GM12891 (cell line): ENCODE data around the gene ATP13A2. TPM values are rescaled to one million over a fixed set of nuclear protein-coding genes. Genes with fewer than 3 reads are reported as not detected.

Source experiments
- DNase-seq: peaks from one replicate; pipeline ENCODE4 v3.0.0; 2011; ENCODE audit warnings: low spot score; ENCODE audit not compliant: insufficient read length
- FAIRE-seq: peaks from 2 replicates; lab custom pipeline; 2011; peaks lifted over from hg19 to GRCh38; lab: Jason Lieb, UNC
- PAX5 ChIP-seq: IDR thresholded peaks from 2 replicates; pipeline ENCODE4 v1.6.1; 2011; ENCODE audit warnings: low read length, moderate library complexity, mild to moderate bottlenecking; ENCODE audit not compliant: insufficient read depth, severe bottlenecking
- POLR2A ChIP-seq: IDR thresholded peaks from 2 replicates; pipeline ENCODE4 v1.6.1; 2011; ENCODE audit warnings: low read depth, low read length, control low read depth
- POLR2AphosphoS5 ChIP-seq: IDR thresholded peaks from 2 replicates; pipeline ENCODE4 v1.6.1; 2011; ENCODE audit warnings: low read depth, low read length, control low read depth
- POU2F2 ChIP-seq: IDR thresholded peaks from 2 replicates; pipeline ENCODE4 v1.6.1; 2011; ENCODE audit warnings: low read depth, mild to moderate bottlenecking, control low read depth, low read length, moderate library complexity
- SPI1 ChIP-seq: IDR thresholded peaks from 2 replicates; pipeline ENCODE4 v1.6.1; 2011; ENCODE audit warnings: low read depth, low read length, control low read depth
- TAF1 ChIP-seq: IDR thresholded peaks from 2 replicates; pipeline ENCODE4 v1.6.1; 2011; ENCODE audit warnings: low read depth, low read length, control low read depth
- polyA plus RNA-seq: library from polyadenylated mRNA; unstranded; fragments of >200 nt; gene quantifications from one replicate; pipeline ENCODE4 v1.2.1, GENCODE V29; 2012; ENCODE audit warnings: low read depth, missing spikeins, inconsistent platforms; ENCODE audit not compliant: missing spikeins

The ATP13A2 gene
- 9.0 TPM for polyA plus RNA-seq

GRCh38 chr1:17011439-17012307, at the start of gene ATP13A2:
Gene ATP13A2 (minus strand): TSS chr1:17011928. CDS start chr1:17011738, 190 bp downstream.
- TF ChIP-seq PAX5, result no peak
- TF ChIP-seq SPI1, result no peak
- no peak for TF ChIP-seq POU2F2
- TF ChIP-seq POLR2AphosphoS5, result no peak
- TF ChIP-seq POLR2A, result no peak
- no peak for TF ChIP-seq TAF1
- FAIRE-seq (peak; percentile 98), DNase-seq (peak; percentile 93)

- no peak for FAIRE-seq
- DNase-seq, result no peak
- no peak for TF ChIP-seq POU2F2
Observed at GRCh38 chr1:17061486-17061885, 49.8 kb upstream of the ATP13A2 start.

- DNase-seq (no peak), FAIRE-seq (peak; percentile 75)
- TF ChIP-seq TAF1 (no peak), POLR2A (no peak), POU2F2 (peak; percentile 36; the same call in 1 of the 2 replicates), POLR2AphosphoS5 (no peak)
Observed at GRCh38 chr1:17060306-17060749, 48.6 kb upstream of the ATP13A2 start.

GRCh38 chr1:17059391-17060305, 47.9 kb upstream of the ATP13A2 start:
- TF ChIP-seq POU2F2, result no peak
- no peak for TF ChIP-seq TAF1
- TF ChIP-seq POLR2A, result no peak
- TF ChIP-seq PAX5, result no peak
- TF ChIP-seq SPI1, result no peak
- no peak for TF ChIP-seq POLR2AphosphoS5
- FAIRE-seq, result peak; percentile 81
- no peak for DNase-seq

GRCh38 chr1:17056551-17056950, 44.8 kb upstream of the ATP13A2 start:
- TF ChIP-seq POLR2A, result no peak
- no peak for DNase-seq
- no peak for FAIRE-seq

- TF ChIP-seq SPI1, result no peak
- TF ChIP-seq TAF1, result no peak
- no peak for TF ChIP-seq PAX5
- TF ChIP-seq POU2F2, result no peak
- TF ChIP-seq POLR2A, result no peak
- TF ChIP-seq POLR2AphosphoS5, result no peak
- FAIRE-seq, result no peak
- no peak for DNase-seq
Observed at GRCh38 chr1:17055801-17056200, 44.1 kb upstream of the ATP13A2 start.

- peak; percentile 100 for FAIRE-seq
Observed at GRCh38 chr1:17053685-17054410, 42.1 kb upstream of the ATP13A2 start, which contains the start of gene SDHB. Gene SDHB (minus strand): TSS chr1:17054032. CDS start chr1:17054019, 13 bp downstream.

GRCh38 chr1:17053086-17053684, 41.5 kb upstream of the ATP13A2 start:
- TF ChIP-seq POU2F2 (no peak), POLR2AphosphoS5 (no peak), SPI1 (no peak), POLR2A (no peak), PAX5 (no peak), TAF1 (no peak)
- FAIRE-seq, result no peak
- no peak for DNase-seq

More at GRCh38 chr1:17053685-17054410, 42.1 kb upstream of the ATP13A2 start, which contains the start of gene SDHB:
- DNase-seq, result peak; percentile 95
- no peak for TF ChIP-seq SPI1
- TF ChIP-seq PAX5, result no peak
- TF ChIP-seq TAF1, result peak; percentile 88
- TF ChIP-seq POLR2A, result peak; percentile 84
- TF ChIP-seq POU2F2, result peak; percentile 44; the same call in 1 of the 2 replicates
- peak; percentile 80 for TF ChIP-seq POLR2AphosphoS5

GRCh38 chr1:17052641-17053040, 40.9 kb upstream of the ATP13A2 start:
- no peak for DNase-seq
- no peak for FAIRE-seq
- TF ChIP-seq POLR2AphosphoS5, result no peak
- no peak for TF ChIP-seq POLR2A
- TF ChIP-seq SPI1, result no peak
- no peak for TF ChIP-seq POU2F2
- no peak for TF ChIP-seq PAX5
- TF ChIP-seq TAF1, result no peak
